Type B pancreatic cell (in vitro differentiated cells): ENCODE measurements around the gene CFAP299. TPM values are rescaled to one million over a fixed set of nuclear protein-coding genes. Genes with fewer than 3 reads are reported as not detected.
A peak's percentile ranks its signal among the peaks of the same experiment; 100 is the strongest.

Experiments used
- DNase-seq: peaks from one replicate; pipeline ENCODE4 v3.0.0; 2021; ENCODE audit warnings: mixed read lengths; ENCODE audit not compliant: unreplicated experiment; ENCODE audit errors: extremely low spot score
- H3K27ac Mint-ChIP-seq: 2 replicates; pipeline ENCODE4 v1.8.0; 2021; ENCODE audit warnings: mild to moderate bottlenecking, mixed read lengths
- H3K27me3 Mint-ChIP-seq: 2 replicates; pipeline ENCODE4 v1.8.0; 2021; ENCODE audit warnings: mixed read lengths
- H3K36me3 Mint-ChIP-seq: 2 replicates; pipeline ENCODE4 v1.8.0; 2021; ENCODE audit warnings: mixed read lengths
- H3K4me1 Mint-ChIP-seq: one replicate; pipeline ENCODE4 v1.8.0; 2021; ENCODE audit warnings: mixed read lengths; ENCODE audit not compliant: unreplicated experiment
- H3K4me3 Mint-ChIP-seq: 2 replicates; pipeline ENCODE4 v1.8.0; 2021; ENCODE audit warnings: mild to moderate bottlenecking, mixed read lengths
- H3K9me3 Mint-ChIP-seq: 2 replicates; pipeline ENCODE4 v1.8.0; 2021; ENCODE audit warnings: mixed read lengths
- total RNA-seq: library from RNA; stranded (reverse); gene quantifications from 2 replicates; pipeline ENCODE4 v1.2.1, GENCODE V29; 2021; ENCODE audit warnings: low replicate concordance
- TF ChIP-seq, protein P1 (sequence below): fragments of 200-600 bp; sonication (generic); conservative IDR thresholded peaks from 2 replicates; pipeline ENCODE4 v1.5.0; 2021; ENCODE audit warnings: antibody characterized with exemption, mild to moderate bottlenecking

The CFAP299 gene
- total RNA-seq, 1 donor from 2014 or later: 1.1 TPM

DNA sequence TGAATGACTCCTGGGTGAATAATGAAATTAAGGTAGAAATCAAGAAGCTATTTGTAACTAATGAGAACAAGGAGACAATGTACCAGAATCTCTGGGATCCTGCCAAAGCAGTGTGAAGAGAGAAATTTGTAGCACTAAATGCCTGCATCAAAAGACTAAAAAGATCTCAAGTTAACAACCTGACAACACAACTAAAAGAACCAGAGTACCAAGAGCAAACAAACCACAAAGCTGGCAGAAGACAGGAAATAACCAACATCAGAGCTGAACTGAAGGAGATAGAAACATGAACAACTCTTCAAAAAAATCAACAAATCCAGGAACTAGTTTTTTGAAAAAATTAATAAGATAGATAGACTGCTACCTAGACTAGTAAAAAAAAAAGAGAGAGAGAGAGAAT is 8.4 kb downstream of the CFAP299 start:
- Mint-ChIP-seq H3K9me3 (peaks cover 13% of the 10 kb centered on the region), H3K4me3 (no peak overlapping the region), H3K27me3 (peaks cover 47% of the 10 kb centered on the region), H3K27ac (no peak overlapping the region), H3K4me1 (no peaks in the 10 kb centered on the region), H3K36me3 (no peaks in the 10 kb centered on the region)
- TF ChIP-seq, protein P1, sequence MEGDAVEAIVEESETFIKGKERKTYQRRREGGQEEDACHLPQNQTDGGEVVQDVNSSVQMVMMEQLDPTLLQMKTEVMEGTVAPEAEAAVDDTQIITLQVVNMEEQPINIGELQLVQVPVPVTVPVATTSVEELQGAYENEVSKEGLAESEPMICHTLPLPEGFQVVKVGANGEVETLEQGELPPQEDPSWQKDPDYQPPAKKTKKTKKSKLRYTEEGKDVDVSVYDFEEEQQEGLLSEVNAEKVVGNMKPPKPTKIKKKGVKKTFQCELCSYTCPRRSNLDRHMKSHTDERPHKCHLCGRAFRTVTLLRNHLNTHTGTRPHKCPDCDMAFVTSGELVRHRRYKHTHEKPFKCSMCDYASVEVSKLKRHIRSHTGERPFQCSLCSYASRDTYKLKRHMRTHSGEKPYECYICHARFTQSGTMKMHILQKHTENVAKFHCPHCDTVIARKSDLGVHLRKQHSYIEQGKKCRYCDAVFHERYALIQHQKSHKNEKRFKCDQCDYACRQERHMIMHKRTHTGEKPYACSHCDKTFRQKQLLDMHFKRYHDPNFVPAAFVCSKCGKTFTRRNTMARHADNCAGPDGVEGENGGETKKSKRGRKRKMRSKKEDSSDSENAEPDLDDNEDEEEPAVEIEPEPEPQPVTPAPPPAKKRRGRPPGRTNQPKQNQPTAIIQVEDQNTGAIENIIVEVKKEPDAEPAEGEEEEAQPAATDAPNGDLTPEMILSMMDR: no peak
- no peak for DNase-seq

DNA sequence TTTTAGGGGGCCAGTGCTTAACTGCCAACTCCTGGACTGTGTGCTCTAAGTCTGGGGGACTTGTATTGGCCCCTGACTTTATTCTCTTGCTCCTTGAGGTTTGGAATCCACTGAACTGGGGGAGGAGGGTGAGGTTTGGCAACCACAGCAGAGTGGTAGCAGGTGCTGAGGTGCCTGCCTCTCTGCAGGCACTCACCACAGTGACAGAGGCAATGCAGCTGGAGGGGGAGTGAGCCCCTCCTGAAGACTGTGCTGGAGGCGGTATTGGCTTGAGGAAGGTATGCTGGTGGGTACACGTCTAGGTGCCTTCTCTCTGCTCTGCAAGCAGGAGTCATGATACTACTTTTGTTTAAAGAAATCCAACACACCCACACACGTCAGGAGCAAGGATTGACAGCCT is 24.6 kb downstream of the CFAP299 start:
- H3K27me3 Mint-ChIP-seq: peaks cover 54% of the 10 kb centered on the region
- no peak overlapping the region for H3K27ac Mint-ChIP-seq
- no peaks in the 10 kb centered on the region for H3K4me1 Mint-ChIP-seq

DNA sequence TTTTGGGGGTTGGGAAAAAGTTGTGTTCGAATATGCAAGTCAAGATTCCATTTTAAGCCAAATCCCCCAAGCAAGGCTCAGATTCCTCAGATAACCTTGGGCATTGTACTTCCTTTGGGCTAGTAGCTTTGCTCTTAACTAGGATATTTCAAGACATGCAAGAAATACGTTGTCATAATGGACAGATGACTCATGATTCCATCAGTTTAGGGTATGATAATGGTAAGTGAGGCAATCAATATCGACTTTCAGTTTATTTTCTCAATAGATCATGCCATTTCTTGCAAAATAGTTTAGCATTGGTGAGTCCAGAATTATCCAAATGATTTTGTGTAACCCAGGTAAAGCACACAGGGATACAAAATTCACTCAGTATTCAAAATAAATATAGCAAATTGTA is 25.4 kb downstream of the CFAP299 start:
- no peaks in the 10 kb centered on the region for H3K9me3 Mint-ChIP-seq
- TF ChIP-seq, protein P1: no peak
- peaks cover 50% of the 10 kb centered on the region for H3K27me3 Mint-ChIP-seq
- H3K4me3 Mint-ChIP-seq: no peak overlapping the region
- DNase-seq: no peak
- no peaks in the 10 kb centered on the region for H3K36me3 Mint-ChIP-seq
- no peaks in the 10 kb centered on the region for H3K4me1 Mint-ChIP-seq
- no peak overlapping the region for H3K27ac Mint-ChIP-seq

More for the DNA sequence above, 24.6 kb downstream of the CFAP299 start:
- Mint-ChIP-seq H3K36me3 (no peaks in the 10 kb centered on the region), H3K9me3 (no peaks in the 10 kb centered on the region), H3K4me3 (no peak overlapping the region)
- no peak for DNase-seq
- TF ChIP-seq, protein P1: no peak

DNA sequence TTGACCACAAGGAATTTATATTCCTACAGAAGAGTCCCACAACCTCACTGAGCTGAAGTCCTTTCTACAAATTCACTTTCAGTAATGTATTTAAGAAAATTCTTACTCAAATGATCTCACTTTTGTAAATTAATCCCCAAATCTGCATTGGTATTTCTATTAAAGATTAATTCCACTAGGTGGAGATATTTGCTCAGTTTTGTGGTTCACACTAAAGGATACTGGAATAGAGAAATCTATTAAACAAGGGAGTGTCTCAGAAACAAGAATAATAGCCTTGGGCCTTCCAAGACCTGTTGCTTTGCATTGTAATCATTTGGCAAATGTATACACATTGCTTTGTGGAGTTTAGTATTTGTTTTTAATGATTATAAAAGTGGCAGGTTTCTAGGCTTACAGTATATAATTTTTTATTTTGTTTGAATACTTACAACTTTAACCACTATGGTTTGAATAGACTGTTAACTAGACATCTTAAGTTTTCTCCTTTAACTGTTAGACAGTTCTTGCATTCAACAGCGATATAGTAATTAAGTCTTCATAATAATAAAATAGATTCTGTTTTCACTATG is 25.9 kb downstream of the CFAP299 start:
- Mint-ChIP-seq H3K36me3 (no peaks in the 10 kb centered on the region), H3K27me3 (peaks cover 47% of the 10 kb centered on the region), H3K4me3 (no peak overlapping the region), H3K27ac (no peak overlapping the region), H3K9me3 (no peaks in the 10 kb centered on the region), H3K4me1 (no peaks in the 10 kb centered on the region)
- TF ChIP-seq, protein P1: peak; percentile 80
- no peak for DNase-seq

DNA sequence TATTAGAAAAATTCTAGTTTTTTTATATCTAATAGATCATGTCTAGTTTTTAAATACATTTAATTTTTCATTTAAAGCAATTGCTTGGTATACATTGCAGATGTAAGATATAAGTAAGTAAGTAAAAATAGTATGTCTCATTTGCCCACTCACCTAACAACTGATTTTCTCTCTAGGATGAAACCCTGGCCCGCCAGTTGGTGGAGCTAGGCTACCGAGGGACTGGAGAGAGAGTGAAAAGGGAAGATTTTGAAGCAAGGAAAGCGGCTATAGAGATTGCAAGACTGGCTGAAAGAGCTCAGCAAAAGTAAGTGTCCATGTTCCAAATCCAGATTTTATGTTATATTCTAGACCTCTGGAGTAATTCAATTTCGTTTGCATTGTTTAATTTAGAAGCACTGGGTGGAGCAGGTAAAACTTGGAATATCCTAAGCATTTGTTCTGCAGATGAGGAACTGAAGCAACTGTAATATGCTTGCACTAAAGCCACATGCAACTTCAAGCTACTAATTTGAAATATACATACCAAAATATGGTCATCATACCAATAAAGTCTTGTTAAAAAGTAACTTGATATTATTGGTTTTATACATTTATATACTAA is 27.1 kb downstream of the CFAP299 start:
- H3K9me3 Mint-ChIP-seq: no peaks in the 10 kb centered on the region
- no peak overlapping the region for H3K4me3 Mint-ChIP-seq
- no peaks in the 10 kb centered on the region for H3K4me1 Mint-ChIP-seq
- peaks cover 34% of the 10 kb centered on the region for H3K27me3 Mint-ChIP-seq
- no peak overlapping the region for H3K27ac Mint-ChIP-seq
- no peak for DNase-seq
- TF ChIP-seq, protein P1: peak; percentile 78
- H3K36me3 Mint-ChIP-seq: no peaks in the 10 kb centered on the region
